IPS-18c (cell line): ENCODE data around the gene BSG.
A peak's percentile ranks its signal among the peaks of the same experiment; 100 is the strongest.

Experiments
- H3K4me3 ChIP-seq: 2 replicates; pipeline ENCODE4 v1.7.0; 2013; ENCODE audit warnings: low read depth, mild to moderate bottlenecking, low read length, moderate library complexity; ENCODE audit not compliant: insufficient read depth
- H3K9me3 ChIP-seq: one replicate; pipeline ENCODE4 v1.6.1; 2013; ENCODE audit warnings: mild to moderate bottlenecking, low read length, moderate library complexity; ENCODE audit not compliant: control insufficient read depth, insufficient read depth

The BSG gene

GRCh38 chr19:572140-572742 is at the start of gene BSG:
Gene BSG (plus strand): TSS chr19:572596. CDS start chr19:572635, 39 bp downstream.
- Histone ChIP-seq H3K4me3 (peak within 1 kb of the TSS; percentile 99), H3K9me3 (no peaks in the 10 kb centered on the region)

GRCh38 chr19:522726-523125 is 49.7 kb upstream of the BSG start:
- no peak overlapping the region for H3K4me3 ChIP-seq
- H3K9me3 ChIP-seq, result peaks cover 6% of the 10 kb centered on the region

GRCh38 chr19:524062-524674 is 48.2 kb upstream of the BSG start:
- no peak overlapping the region for H3K4me3 ChIP-seq
- H3K9me3 ChIP-seq, result peaks cover 6% of the 10 kb centered on the region

GRCh38 chr19:525029-525428 is 47.4 kb upstream of the BSG start:
- peaks cover 6% of the 10 kb centered on the region for H3K9me3 ChIP-seq
- no peak overlapping the region for H3K4me3 ChIP-seq

GRCh38 chr19:525857-526419 is 46.5 kb upstream of the BSG start:
- Histone ChIP-seq H3K9me3 (peaks cover 6% of the 10 kb centered on the region), H3K4me3 (no peak overlapping the region)

- Histone ChIP-seq H3K9me3 (no peaks in the 10 kb centered on the region), H3K4me3 (peak overlapping the region; percentile 86)
Measured at GRCh38 chr19:530134-531008, 42.0 kb upstream of the BSG start.

GRCh38 chr19:531009-531752 is 41.2 kb upstream of the BSG start:
- Histone ChIP-seq H3K4me3 (peak overlapping the region; percentile 86), H3K9me3 (no peaks in the 10 kb centered on the region)

GRCh38 chr19:531753-532560 is 40.4 kb upstream of the BSG start, which contains the start of gene CDC34:
Gene CDC34 (plus strand): TSS chr19:531760. CDS start chr19:531932, 172 bp downstream.
- Histone ChIP-seq H3K9me3 (no peaks in the 10 kb centered on the region), H3K4me3 (peak within 1 kb of the TSS; percentile 92)

GRCh38 chr19:532561-533363 is 39.6 kb upstream of the BSG start:
- Histone ChIP-seq H3K4me3 (peak overlapping the region; percentile 92), H3K9me3 (no peaks in the 10 kb centered on the region)

GRCh38 chr19:533364-534058 is 38.9 kb upstream of the BSG start:
- peak overlapping the region; percentile 92 for H3K4me3 ChIP-seq

GRCh38 chr19:534088-534487 is 38.3 kb upstream of the BSG start:
- H3K4me3 ChIP-seq, result no peak overlapping the region
- no peaks in the 10 kb centered on the region for H3K9me3 ChIP-seq

More at GRCh38 chr19:533364-534058, 38.9 kb upstream of the BSG start:
- H3K9me3 ChIP-seq, result no peaks in the 10 kb centered on the region

GRCh38 chr19:535017-535835 is 37.2 kb upstream of the BSG start:
- no peak overlapping the region for H3K4me3 ChIP-seq

GRCh38 chr19:536031-536880 is 36.1 kb upstream of the BSG start:
- no peak overlapping the region for H3K4me3 ChIP-seq

More at GRCh38 chr19:535017-535835, 37.2 kb upstream of the BSG start:
- no peaks in the 10 kb centered on the region for H3K9me3 ChIP-seq

More at GRCh38 chr19:536031-536880, 36.1 kb upstream of the BSG start:
- no peaks in the 10 kb centered on the region for H3K9me3 ChIP-seq
